ENCODE results near the gene KLHL18. TPM values are rescaled to one million over a fixed set of nuclear protein-coding genes. Genes with fewer than 3 reads are reported as not detected.

KLHL18 gene
- total RNA-seq, 1 experiment from 2014 or later: 35.4 TPM

DNA sequence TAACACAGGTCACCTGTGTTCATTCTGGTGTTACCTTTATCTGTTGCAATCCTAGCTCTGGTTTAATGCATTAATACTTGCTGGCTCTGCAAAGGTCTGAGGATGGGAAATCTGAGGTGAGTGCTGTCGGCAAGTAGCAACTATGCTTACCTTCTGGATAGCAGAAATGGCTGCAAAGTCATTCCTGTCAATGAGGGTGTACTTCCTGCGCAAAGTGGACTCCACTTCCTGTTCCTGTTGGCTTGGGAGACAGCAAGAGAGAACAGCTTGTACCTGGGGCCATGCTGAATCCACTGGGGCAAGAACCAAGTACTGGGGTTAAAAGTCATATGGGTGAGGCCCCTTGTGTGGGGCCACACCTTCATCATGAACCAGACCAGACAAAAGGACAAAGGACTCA is 37.5 kb upstream of the KLHL18 start:
- H3K36me3 ChIP-seq (ENCODE audit: control insufficient read depth, insufficient read depth, low read length): no peaks in the 10 kb centered on the region
- in situ Hi-C loops (cut with HindIII; ENCODE audit: low pct_unique_long_range_greater_than_20kb, low sequenced_read_pairs) (no loop called here), intact Hi-C loops (cut with micrococcal nuclease; ENCODE audit: unreplicated experiment) (no loop called here)
- H3K9me3 ChIP-seq (ENCODE audit: control insufficient read depth, insufficient read depth, low read depth, low read length): no peaks in the 10 kb centered on the region
- no peaks in the 10 kb centered on the region for H3K4me1 ChIP-seq (ENCODE audit: control insufficient read depth, insufficient read depth, low read length)
- ATAC-seq: no peak
- H3K27ac ChIP-seq (ENCODE audit: low read length): no peak overlapping the region
- CTCF ChIA-PET: no interaction called here
- no peak for TF ChIP-seq SIN3A (IDR thresholded peaks at IDR 0.05; ENCODE audit: borderline replicate concordance, insufficient read depth, low read depth, low read length)
- no peak for TF ChIP-seq CTCF (IDR thresholded peaks at IDR 0.05)
- no peak for TF ChIP-seq POLR2AphosphoS5 (IDR thresholded peaks at IDR 0.05; ENCODE audit: low read depth, low read length)
- TF ChIP-seq, protein P1, sequence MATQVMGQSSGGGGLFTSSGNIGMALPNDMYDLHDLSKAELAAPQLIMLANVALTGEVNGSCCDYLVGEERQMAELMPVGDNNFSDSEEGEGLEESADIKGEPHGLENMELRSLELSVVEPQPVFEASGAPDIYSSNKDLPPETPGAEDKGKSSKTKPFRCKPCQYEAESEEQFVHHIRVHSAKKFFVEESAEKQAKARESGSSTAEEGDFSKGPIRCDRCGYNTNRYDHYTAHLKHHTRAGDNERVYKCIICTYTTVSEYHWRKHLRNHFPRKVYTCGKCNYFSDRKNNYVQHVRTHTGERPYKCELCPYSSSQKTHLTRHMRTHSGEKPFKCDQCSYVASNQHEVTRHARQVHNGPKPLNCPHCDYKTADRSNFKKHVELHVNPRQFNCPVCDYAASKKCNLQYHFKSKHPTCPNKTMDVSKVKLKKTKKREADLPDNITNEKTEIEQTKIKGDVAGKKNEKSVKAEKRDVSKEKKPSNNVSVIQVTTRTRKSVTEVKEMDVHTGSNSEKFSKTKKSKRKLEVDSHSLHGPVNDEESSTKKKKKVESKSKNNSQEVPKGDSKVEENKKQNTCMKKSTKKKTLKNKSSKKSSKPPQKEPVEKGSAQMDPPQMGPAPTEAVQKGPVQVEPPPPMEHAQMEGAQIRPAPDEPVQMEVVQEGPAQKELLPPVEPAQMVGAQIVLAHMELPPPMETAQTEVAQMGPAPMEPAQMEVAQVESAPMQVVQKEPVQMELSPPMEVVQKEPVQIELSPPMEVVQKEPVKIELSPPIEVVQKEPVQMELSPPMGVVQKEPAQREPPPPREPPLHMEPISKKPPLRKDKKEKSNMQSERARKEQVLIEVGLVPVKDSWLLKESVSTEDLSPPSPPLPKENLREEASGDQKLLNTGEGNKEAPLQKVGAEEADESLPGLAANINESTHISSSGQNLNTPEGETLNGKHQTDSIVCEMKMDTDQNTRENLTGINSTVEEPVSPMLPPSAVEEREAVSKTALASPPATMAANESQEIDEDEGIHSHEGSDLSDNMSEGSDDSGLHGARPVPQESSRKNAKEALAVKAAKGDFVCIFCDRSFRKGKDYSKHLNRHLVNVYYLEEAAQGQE (IDR thresholded peaks at IDR 0.05; ENCODE audit: insufficient read depth in 1 of 2, low read depth in 2 of 2, low read length in 1 of 2): no peak
- no peak for TF ChIP-seq TCF7L2 (IDR thresholded peaks at IDR 0.05; ENCODE audit: low read depth, low read length)
- no peak for DNase-seq (ENCODE audit: low read depth, low spot score)
- POLR2A ChIA-PET: no interaction called here
- H3K27me3 ChIP-seq (ENCODE audit: control insufficient read depth, insufficient read depth, low read length): no peaks in the 10 kb centered on the region
- H3K4me3 ChIP-seq (ENCODE audit: low read depth in 2 of 2, low read length in 2 of 2): no peak overlapping the region
- no TSS peak for BruUV-seq (replicated peaks)

GRCh38 chr3:47247131-47248064 is 35.3 kb upstream of the KLHL18 start:
- CTCF ChIA-PET: no interaction called here
- POLR2A ChIA-PET: interaction anchor here (0.5 kb wide), 1 partner anchor 116 kb away, joined by 9 read pairs; no protein-coding TSS in a partner anchor
- H3K27me3 ChIP-seq (ENCODE audit: control insufficient read depth, insufficient read depth, low read length): no peaks in the 10 kb centered on the region
- no peaks in the 10 kb centered on the region for H3K36me3 ChIP-seq (ENCODE audit: control insufficient read depth, insufficient read depth, low read length)
- H3K27ac ChIP-seq (ENCODE audit: low read length): no peak overlapping the region
- in situ Hi-C loops (cut with HindIII; ENCODE audit: low pct_unique_long_range_greater_than_20kb, low sequenced_read_pairs): no loop called here
- BruUV-seq (replicated peaks): no TSS peak
- intact Hi-C loops (cut with micrococcal nuclease; ENCODE audit: unreplicated experiment): no loop called here
- no peak overlapping the region for H3K4me3 ChIP-seq (ENCODE audit: low read depth in 2 of 2, low read length in 2 of 2)
- ATAC-seq (no peak), DNase-seq (ENCODE audit: low read depth, low spot score) (no peak)
- no peaks in the 10 kb centered on the region for H3K4me1 ChIP-seq (ENCODE audit: control insufficient read depth, insufficient read depth, low read length)
- TF ChIP-seq SIN3A (IDR thresholded peaks at IDR 0.05; ENCODE audit: borderline replicate concordance, insufficient read depth, low read depth, low read length) (no peak), TCF7L2 (IDR thresholded peaks at IDR 0.05; ENCODE audit: low read depth, low read length) (no peak)
- TF ChIP-seq, protein P1 (IDR thresholded peaks at IDR 0.05; ENCODE audit: insufficient read depth in 1 of 2, low read depth in 2 of 2, low read length in 1 of 2): no peak
- H3K9me3 ChIP-seq (ENCODE audit: control insufficient read depth, insufficient read depth, low read depth, low read length): no peaks in the 10 kb centered on the region
